HG03378 (cell line): ENCODE measurements around the gene ARG2.

Experiments used
- ATAC-seq: cut with Tn5 transposase; IDR thresholded peaks from one replicate; pipeline ENCODE4 v1.9.1; 2021; ENCODE audit warnings: mild to moderate bottlenecking, moderate library complexity; ENCODE audit not compliant: unreplicated experiment

The ARG2 gene

GRCh38 chr14:67619446-67620216, at the start of gene ARG2:
TSS of gene ARG2 (plus strand) at chr14:67619920. CDS start at chr14:67619978, 58 bp downstream.
- ATAC-seq, result peak; percentile 81

GRCh38 chr14:67570453-67570852, 49.3 kb upstream of the ARG2 start:
- no peak for ATAC-seq

- no peak for ATAC-seq
Measured at GRCh38 chr14:67571275-67571990, 48.3 kb upstream of the ARG2 start.

- ATAC-seq, result no peak
Measured at GRCh38 chr14:67571991-67572323, 47.8 kb upstream of the ARG2 start.

- no peak for ATAC-seq
Measured at GRCh38 chr14:67572608-67573007, 47.1 kb upstream of the ARG2 start.

GRCh38 chr14:67573228-67574010, 46.3 kb upstream of the ARG2 start:
- ATAC-seq, result no peak

DNA sequence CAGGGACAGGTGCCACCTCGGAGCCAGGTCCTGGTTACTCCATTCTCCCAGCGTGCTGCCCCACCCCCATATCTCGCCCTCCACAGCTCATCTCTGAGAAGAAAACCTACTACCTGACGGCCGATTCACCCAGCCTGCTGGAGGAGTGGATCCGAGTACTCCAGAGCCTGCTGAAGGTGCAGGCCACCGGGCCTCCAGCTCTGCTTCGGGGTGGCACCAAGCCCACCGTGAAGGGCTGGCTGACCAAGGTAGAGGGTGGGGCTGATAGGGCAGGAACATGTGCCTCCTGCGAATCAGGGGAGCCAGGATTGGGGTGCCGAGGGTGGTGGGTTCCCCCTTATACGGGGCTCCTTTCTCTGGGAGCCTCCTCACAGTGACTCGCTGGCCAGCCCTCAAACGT, 45.6 kb upstream of the ARG2 start:
- ATAC-seq, result no peak

GRCh38 chr14:67574806-67575205, 44.9 kb upstream of the ARG2 start:
- no peak for ATAC-seq

DNA sequence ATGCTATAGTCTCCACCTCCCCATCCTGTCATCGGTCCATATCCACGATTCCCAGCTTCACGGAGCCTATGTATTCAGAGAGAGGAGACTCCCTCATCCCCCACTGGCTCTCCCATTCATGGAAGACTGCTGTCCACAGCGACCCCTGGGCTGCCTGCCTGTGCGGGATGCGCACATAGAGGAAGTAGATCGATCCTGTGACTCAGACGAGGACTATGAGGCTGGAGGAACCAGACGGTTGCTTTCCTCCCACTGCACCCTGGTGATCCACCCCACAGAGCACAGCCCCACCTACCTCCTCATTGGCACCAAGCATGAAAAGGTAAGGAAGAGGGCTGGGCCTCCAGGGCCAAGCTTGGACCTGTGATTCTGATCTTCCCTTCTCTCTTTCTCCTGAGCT, 44.0 kb upstream of the ARG2 start:
- ATAC-seq, result no peak

- ATAC-seq, result no peak
Measured at GRCh38 chr14:67576216-67576955, 43.3 kb upstream of the ARG2 start.

GRCh38 chr14:67577181-67577808, 42.4 kb upstream of the ARG2 start:
- ATAC-seq, result no peak

GRCh38 chr14:67577909-67578749, 41.6 kb upstream of the ARG2 start:
- no peak for ATAC-seq

- no peak for ATAC-seq
Measured at GRCh38 chr14:67579040-67579439, 40.7 kb upstream of the ARG2 start.

GRCh38 chr14:67579636-67580035, 40.1 kb upstream of the ARG2 start:
- ATAC-seq, result no peak

DNA sequence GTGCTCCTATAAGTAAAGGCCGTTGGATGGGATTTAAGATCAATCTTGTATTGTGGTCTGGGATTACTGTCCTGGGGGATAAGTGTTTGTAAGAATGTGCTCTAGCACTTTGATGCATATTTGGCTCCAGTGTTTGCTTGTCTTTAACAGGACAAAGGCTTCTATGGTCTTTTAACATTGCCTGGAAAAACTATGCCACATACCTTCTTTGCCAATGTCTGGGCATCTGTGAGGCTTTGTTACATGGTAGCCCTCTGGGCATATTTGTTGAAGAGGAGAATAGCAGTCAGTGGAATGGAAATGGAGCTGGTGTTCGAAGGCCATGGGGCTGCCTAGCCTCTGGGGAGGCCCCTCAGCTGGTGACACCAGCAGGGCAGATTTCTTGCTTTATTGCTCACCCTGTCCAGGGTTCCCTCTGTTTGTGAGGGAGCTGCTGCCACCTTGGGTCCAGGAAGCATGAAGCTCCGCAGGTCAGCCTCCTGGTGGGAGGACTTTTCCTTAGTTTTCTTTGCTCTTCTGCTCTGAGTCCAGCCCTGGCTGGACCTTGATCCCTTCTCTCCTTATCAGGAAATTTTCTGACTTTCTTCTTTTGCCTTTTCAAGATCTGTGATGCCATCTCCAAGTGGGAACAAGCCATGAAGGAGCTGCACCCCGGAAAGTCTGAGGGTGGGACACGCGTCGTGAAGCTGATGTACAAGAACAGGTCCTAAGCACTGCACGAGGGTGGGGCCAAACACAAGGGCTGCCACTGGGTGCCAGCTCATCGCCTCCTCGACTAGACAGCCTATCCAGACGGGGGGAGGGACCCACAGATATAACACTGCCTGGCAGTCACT, 39.2 kb upstream of the ARG2 start:
- no peak for ATAC-seq

GRCh38 chr14:67581643-67582042, 38.1 kb upstream of the ARG2 start:
- no peak for ATAC-seq

GRCh38 chr14:67582061-67582460, 37.7 kb upstream of the ARG2 start:
- ATAC-seq, result no peak

DNA sequence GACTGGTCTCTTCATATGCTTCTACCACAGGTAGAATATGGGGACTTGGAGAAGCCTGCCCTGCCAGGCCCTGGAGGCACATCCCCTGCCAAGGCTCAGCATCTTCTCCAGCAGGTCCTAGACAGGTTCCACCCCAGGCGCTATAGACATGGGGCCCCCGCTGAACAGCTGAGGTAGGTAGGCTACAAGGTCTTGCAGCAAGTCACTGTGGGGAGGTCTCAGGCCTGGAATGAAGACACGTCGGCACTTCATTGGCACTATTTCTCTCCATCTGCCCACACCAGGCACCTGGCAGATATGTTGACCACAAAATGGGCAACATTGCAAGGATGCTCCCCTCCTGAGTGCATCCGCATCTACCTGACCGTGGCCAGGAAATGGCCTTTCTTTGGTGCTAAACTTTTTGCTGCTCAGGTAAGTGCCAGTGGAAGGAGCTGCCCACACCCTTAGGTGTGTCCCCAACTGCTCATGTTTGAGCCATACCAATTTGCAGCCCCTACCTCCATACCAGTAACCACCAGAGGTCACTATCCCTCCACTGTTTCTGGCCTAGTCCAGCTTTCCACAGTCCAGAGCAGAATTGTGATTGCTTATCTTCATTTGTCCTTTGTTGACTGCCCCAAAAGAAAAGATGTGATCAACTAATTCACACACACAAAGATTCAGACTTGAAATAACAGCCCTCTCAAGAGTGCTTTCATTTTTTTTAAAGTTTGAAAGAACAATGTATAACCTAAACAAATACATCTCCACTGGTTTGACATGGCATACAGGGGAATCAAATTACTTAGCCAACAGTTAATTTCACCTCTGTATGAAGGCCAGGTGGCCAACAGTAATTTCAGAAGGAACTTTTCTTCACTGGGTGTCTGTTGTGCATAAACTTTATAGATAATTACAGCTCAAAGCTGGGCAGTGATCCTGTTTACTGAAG, 35.7 kb upstream of the ARG2 start:
- peak; percentile 51 for ATAC-seq
